Measurements from ENCODE around the gene RASSF7. TPM values are rescaled to one million over a fixed set of nuclear protein-coding genes. Genes with fewer than 3 reads are reported as not detected.

RASSF7 gene
- total and polyA plus RNA-seq, 2 experiments from 2014 or later: 11.9 to 18.8 TPM

DNA sequence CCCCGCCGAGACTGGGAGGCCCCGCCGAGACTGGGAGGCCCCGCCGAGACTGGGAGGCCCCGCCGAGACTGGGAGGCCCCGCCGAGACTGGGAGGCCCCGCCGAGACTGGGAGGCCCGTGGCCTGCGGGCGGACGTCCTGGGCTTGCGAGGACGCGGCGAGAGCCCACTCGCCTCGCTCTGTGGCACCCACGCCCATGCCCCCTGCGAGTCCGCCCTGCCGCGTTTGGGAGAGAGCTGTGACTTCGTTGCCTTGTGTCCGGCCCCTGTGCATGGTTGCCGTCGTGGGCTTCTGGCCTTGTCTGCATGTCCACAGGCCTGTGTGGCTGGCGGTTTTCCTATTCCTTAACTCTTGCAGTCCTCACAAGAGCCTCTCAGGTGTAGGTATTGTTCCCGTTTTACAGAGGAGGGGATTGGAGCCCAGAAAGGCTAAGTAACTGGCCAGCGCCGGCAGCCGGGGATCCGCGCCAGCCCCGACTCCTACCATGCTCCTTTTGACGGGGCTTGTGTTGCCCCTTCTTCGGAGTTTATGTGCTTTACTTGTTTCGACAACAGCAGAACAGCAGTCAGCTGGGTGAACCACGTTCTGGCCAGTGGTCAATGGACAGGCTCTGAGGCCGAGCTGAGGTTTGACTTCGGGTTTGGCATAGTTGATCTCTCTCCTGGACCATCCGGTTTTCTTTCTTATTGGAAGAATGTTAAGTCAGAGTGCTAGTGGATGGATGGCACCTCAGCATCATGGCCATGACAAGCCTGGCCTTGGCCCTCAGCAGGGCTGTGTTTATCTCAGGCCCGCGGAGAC lies 16.2 kb downstream of the RASSF7 start:
- in situ Hi-C loops (cut with MboI): no loop called here
- H3K9me3 ChIP-seq (ENCODE audit: low read depth): no peaks in the 10 kb centered on the region
- H3K4me1 ChIP-seq (ENCODE audit: insufficient read depth): peaks cover 23% of the 10 kb centered on the region
- peak; percentile 46 for DNase-seq
- H3K9me2 ChIP-seq (ENCODE audit: insufficient read depth): no peaks in the 10 kb centered on the region
- TF ChIP-seq EZH2 (IDR thresholded peaks at IDR 0.05; ENCODE audit: insufficient read depth, poor library complexity, severe bottlenecking) (no peak), EZH2phosphoT487 (IDR thresholded peaks at IDR 0.05; ENCODE audit: insufficient read depth, low read depth) (no peak)
- no peak overlapping the region for H2AFZ ChIP-seq
- no peaks in the 10 kb centered on the region; the same call in 1 of the 2 replicates for H3K36me3 ChIP-seq (ENCODE audit: low read depth)
- H3K27me3 ChIP-seq (replicated peaks; ENCODE audit: insufficient read depth): no peaks in the 10 kb centered on the region
- H3K27ac ChIP-seq: peak overlapping the region; percentile 67
- peak overlapping the region; percentile 92 for H3K9ac ChIP-seq
- peaks cover 53% of the 10 kb centered on the region for H3K79me2 ChIP-seq (ENCODE audit: insufficient read depth)
- H3K4me2 ChIP-seq (ENCODE audit: unreplicated experiment): peak overlapping the region; percentile 98
- H3K4me3 ChIP-seq: peak overlapping the region; percentile 92
- H4K20me1 ChIP-seq (ENCODE audit: insufficient read depth): peaks cover 20% of the 10 kb centered on the region; the same call in 1 of the 2 replicates
- peaks cover 10% of the 10 kb centered on the region for H3F3A ChIP-seq (ENCODE audit: insufficient read depth)
- WGBS, 2 experiments (ENCODE audit: low coverage in 1 of 2, low lambda C conversion rate in 2 of 2, missing lambda C conversion rate in 2 of 2): 7% methylated on average over 29 to 31 of the region's 48 CpGs

DNA sequence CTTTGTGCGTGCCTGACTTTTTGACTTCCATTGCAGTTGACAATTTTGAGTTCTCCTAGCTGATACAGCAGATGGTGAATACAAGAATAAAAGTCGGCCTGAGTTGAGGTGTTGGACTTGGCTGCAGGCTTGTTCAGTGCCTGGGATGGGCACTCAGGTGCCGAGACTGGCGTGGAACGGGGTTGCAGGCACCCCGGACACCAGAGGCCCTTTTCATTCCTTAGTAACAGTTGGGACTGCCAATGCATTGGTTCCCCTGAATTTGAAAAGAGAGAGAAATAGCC lies 16.8 kb downstream of the RASSF7 start:
- Histone ChIP-seq H3K27ac (peak overlapping the region; percentile 67), H3K9me2 (ENCODE audit: insufficient read depth) (no peaks in the 10 kb centered on the region), H3K4me1 (ENCODE audit: insufficient read depth) (peaks cover 23% of the 10 kb centered on the region), H3K4me3 (peak overlapping the region; percentile 92), H2AFZ (no peak overlapping the region), H3K4me2 (ENCODE audit: unreplicated experiment) (peak overlapping the region; percentile 98), H3K36me3 (ENCODE audit: low read depth) (no peaks in the 10 kb centered on the region; the same call in 1 of the 2 replicates), H3K9ac (peak overlapping the region; percentile 92), H3K9me3 (ENCODE audit: low read depth) (no peaks in the 10 kb centered on the region), H4K20me1 (ENCODE audit: insufficient read depth) (peaks cover 20% of the 10 kb centered on the region; the same call in 1 of the 2 replicates), H3K27me3 (replicated peaks; ENCODE audit: insufficient read depth) (no peaks in the 10 kb centered on the region), H3F3A (ENCODE audit: insufficient read depth) (peaks cover 10% of the 10 kb centered on the region), H3K79me2 (ENCODE audit: insufficient read depth) (peaks cover 59% of the 10 kb centered on the region)
- TF ChIP-seq EZH2 (IDR thresholded peaks at IDR 0.05; ENCODE audit: insufficient read depth, poor library complexity, severe bottlenecking) (no peak), EZH2phosphoT487 (IDR thresholded peaks at IDR 0.05; ENCODE audit: insufficient read depth, low read depth) (no peak)
- WGBS, 2 experiments (ENCODE audit: low coverage in 1 of 2, low lambda C conversion rate in 2 of 2, missing lambda C conversion rate in 2 of 2): 36 to 49% methylated on average over 6 of the region's 6 CpGs
- in situ Hi-C loops (cut with MboI): no loop called here
- no peak for DNase-seq

DNA sequence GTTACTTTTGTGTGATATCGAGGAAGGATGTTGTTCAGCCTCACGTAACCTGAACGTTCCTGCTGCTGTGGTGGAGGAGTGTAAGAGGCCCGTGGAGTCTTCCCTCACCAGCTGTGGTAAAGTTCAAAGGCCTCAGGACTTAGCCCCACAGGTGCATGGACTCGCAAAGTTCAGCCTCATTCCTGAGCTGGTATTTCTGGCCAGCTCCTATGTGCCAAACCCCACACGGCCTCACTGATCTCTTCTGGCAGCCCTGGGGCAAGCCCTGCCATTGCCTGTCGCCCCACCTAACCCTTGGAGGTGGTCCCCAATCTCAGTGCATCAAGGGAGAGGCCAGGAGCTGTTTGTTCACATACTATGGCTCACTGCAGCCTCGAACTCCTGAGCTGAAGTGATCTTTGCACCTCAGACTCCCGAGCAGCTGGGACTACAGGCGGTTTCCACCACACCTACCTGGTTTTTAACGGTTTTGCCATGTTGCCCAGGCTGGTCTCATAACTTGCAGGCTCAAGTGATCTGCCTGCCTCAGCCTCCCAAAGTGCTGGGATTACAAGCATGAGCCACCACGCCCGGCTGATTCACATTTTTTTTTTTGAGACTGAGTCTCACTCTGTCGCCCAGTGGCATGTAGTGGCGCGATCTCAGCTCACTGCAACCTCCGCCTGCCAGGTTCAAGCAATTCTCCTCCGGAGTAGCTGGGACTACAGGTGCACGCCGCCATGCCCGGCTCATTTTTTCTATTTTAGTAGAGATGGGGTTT lies 17.7 kb downstream of the RASSF7 start:
- Histone ChIP-seq H3K9ac (peak overlapping the region; percentile 92), H3K4me1 (ENCODE audit: insufficient read depth) (peaks cover 21% of the 10 kb centered on the region), H3K4me3 (peak overlapping the region; percentile 92), H3K4me2 (ENCODE audit: unreplicated experiment) (peak overlapping the region; percentile 98), H3F3A (ENCODE audit: insufficient read depth) (peaks cover 10% of the 10 kb centered on the region), H3K27ac (peak overlapping the region; percentile 13; the same call in 1 of the 2 replicates), H3K9me2 (ENCODE audit: insufficient read depth) (no peaks in the 10 kb centered on the region), H4K20me1 (ENCODE audit: insufficient read depth) (peaks cover 20% of the 10 kb centered on the region; the same call in 1 of the 2 replicates), H3K36me3 (ENCODE audit: low read depth) (no peaks in the 10 kb centered on the region; the same call in 1 of the 2 replicates), H3K9me3 (ENCODE audit: low read depth) (no peaks in the 10 kb centered on the region), H3K79me2 (ENCODE audit: insufficient read depth) (peaks cover 68% of the 10 kb centered on the region), H2AFZ (no peak overlapping the region), H3K27me3 (replicated peaks; ENCODE audit: insufficient read depth) (no peaks in the 10 kb centered on the region)
- TF ChIP-seq EZH2phosphoT487 (IDR thresholded peaks at IDR 0.05; ENCODE audit: insufficient read depth, low read depth) (no peak), EZH2 (IDR thresholded peaks at IDR 0.05; ENCODE audit: insufficient read depth, poor library complexity, severe bottlenecking) (no peak)
- in situ Hi-C loops (cut with MboI): no loop called here
- 59 to 62% methylated on average over 21 of the region's 21 CpGs for WGBS, 2 experiments (ENCODE audit: low coverage in 1 of 2, low lambda C conversion rate in 2 of 2, missing lambda C conversion rate in 2 of 2)
- DNase-seq: no peak

DNA sequence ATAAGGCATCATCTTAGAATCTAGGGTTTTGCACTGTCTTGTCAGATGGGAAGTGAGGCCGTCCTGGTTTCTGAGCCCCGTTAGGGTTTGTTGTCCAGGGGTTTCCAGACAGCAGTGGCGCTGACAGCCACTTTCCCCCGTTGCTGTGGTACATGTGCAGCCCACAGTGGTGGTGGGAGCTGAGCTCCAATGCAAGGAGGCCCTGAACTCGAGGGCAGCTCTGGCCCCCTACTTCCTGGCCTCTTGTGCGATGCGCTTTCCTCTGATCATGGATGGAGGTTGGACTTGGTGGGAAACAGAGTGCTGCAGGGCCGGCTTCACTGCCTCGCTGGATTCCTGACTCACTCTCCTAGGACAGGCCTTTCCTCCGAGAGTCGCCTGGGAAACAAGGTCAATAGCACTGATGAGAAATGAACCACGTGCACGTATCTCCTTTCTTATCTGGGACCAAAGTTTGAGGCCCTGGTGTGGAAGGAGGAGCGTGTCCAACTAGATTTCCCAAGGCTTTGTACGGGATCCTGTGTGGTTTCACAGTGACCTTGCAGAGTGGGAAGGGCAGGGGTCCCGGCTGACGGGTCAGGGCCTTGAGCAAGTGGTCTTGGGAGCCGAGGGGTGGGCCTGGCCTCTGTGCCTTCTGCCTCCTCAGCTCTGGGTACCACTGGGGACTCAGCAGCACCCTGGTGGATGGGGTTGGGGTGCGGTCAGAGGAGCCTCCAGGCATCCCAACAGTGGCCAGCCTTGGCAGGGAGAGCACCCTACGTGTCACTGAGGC lies 19.2 kb downstream of the RASSF7 start:
- TF ChIP-seq EZH2 (IDR thresholded peaks at IDR 0.05; ENCODE audit: insufficient read depth, poor library complexity, severe bottlenecking) (no peak), EZH2phosphoT487 (IDR thresholded peaks at IDR 0.05; ENCODE audit: insufficient read depth, low read depth) (no peak)
- H3K36me3 ChIP-seq (ENCODE audit: low read depth): no peaks in the 10 kb centered on the region; the same call in 1 of the 2 replicates

More for the DNA sequence above, 19.2 kb downstream of the RASSF7 start:
- Histone ChIP-seq H2AFZ (no peak overlapping the region), H3K27ac (peak overlapping the region; percentile 43; the same call in 1 of the 2 replicates), H3K4me2 (ENCODE audit: unreplicated experiment) (no peak overlapping the region), H3K4me3 (no peak overlapping the region; the same call in 1 of the 2 replicates), H3K9ac (peak overlapping the region; percentile 34), H4K20me1 (ENCODE audit: insufficient read depth) (peaks cover 20% of the 10 kb centered on the region; the same call in 1 of the 2 replicates), H3K4me1 (ENCODE audit: insufficient read depth) (peaks cover 17% of the 10 kb centered on the region), H3K27me3 (replicated peaks; ENCODE audit: insufficient read depth) (no peaks in the 10 kb centered on the region), H3K79me2 (ENCODE audit: insufficient read depth) (peaks cover 83% of the 10 kb centered on the region), H3K9me3 (ENCODE audit: low read depth) (no peaks in the 10 kb centered on the region), H3K9me2 (ENCODE audit: insufficient read depth) (no peaks in the 10 kb centered on the region), H3F3A (ENCODE audit: insufficient read depth) (peaks cover 10% of the 10 kb centered on the region)
- DNase-seq: peak; percentile 57
- in situ Hi-C loops (cut with MboI): no loop called here
- WGBS, 2 experiments (ENCODE audit: low coverage in 1 of 2, low lambda C conversion rate in 2 of 2, missing lambda C conversion rate in 2 of 2): 73 to 74% methylated on average over 20 of the region's 20 CpGs

Data from GM23248 (cell line).